Spleen (tissue), 11 donors: Measurements from ENCODE around the gene JAKMIP3. TPM values are rescaled to one million over a fixed set of nuclear protein-coding genes. Genes with fewer than 3 reads are reported as not detected.

ENCODE experiments used
- DNase-seq: peaks from one replicate; pipeline ENCODE4 v3.0.0-alpha.2; 2020
- H3K27ac ChIP-seq, 8 donors: fragments of 200-600 bp; sonication (generic) in 7 of 8; 1 replicate in 4 of 8; 2 replicates in 4 of 8; pipeline versions ENCODE4 v1.5.0 to v1.8.0; 2016 to 2021; ENCODE audit warnings: inconsistent platforms in 4 of 8, mild to moderate bottlenecking in 4 of 8, moderate library complexity in 1 of 8
- H3K27me3 ChIP-seq, 7 donors: fragments of 200-600 bp; sonication (generic) in 6 of 7; replicated peaks in 1 of 7; 1 replicate in 4 of 7; 2 replicates in 3 of 7; pipeline versions ENCODE4 v1.5.0 to v1.8.0; 2016 to 2021; ENCODE audit warnings: inconsistent platforms in 3 of 7, mild to moderate bottlenecking in 1 of 7
- H3K36me3 ChIP-seq, 6 donors: fragments of 200-600 bp; sonication (generic) in 5 of 6; 1 replicate in 4 of 6; 2 replicates in 2 of 6; pipeline versions ENCODE4 v1.5.0 to v1.8.0; 2016 to 2021; ENCODE audit warnings: inconsistent platforms in 2 of 6
- H3K4me1 ChIP-seq, 6 donors: fragments of 200-600 bp; sonication (generic) in 5 of 6; 1 replicate in 3 of 6; 2 replicates in 3 of 6; pipeline versions ENCODE4 v1.5.0 to v1.8.0; 2016 to 2021; ENCODE audit warnings: inconsistent platforms in 3 of 6
- H3K4me3 ChIP-seq, 8 donors: fragments of 200-600 bp; sonication (generic) in 7 of 8; 1 replicate in 4 of 8; 2 replicates in 4 of 8; pipeline versions ENCODE4 v1.5.0 to v1.8.0; 2016 to 2021; ENCODE audit warnings: inconsistent platforms in 4 of 8, mild to moderate bottlenecking in 4 of 8, moderate library complexity in 2 of 8
- H3K9me3 ChIP-seq, 8 donors: fragments of 200-600 bp; sonication (generic) in 7 of 8; 1 replicate in 4 of 8; 2 replicates in 4 of 8; pipeline versions ENCODE4 v1.5.0 to v1.8.0; 2016 to 2021; ENCODE audit warnings: inconsistent platforms in 4 of 8
- POLR2A ChIP-seq, 3 donors: fragments of 450-650 bp; IDR thresholded peaks; one replicate each; pipeline ENCODE4 v1.5.1; 2017; ENCODE audit warnings: antibody characterized with exemption in 3 of 3, mild to moderate bottlenecking in 1 of 3
- POLR2AphosphoS5 ChIP-seq, 3 donors: sonication (generic); formaldehyde crosslinking; IDR thresholded peaks; one replicate each; pipeline ENCODE4 v1.5.1; 2017; ENCODE audit warnings: antibody characterized with exemption in 3 of 3
- WGBS, 5 donors: extraction: QIAGEN DNeasy Blood & Tissue Kit in 3 of 5; methylation state at CpG; one replicate each; pipeline versions ENCODE4 v1.1.5 to v1.1.7; 2013 to 2018; 5-methylcytosine and 5-hydroxymethylcytosine counted together
- intact Hi-C: fragments of 100-400 bp; cut with DNase I; formaldehyde crosslinking; loops from one replicate; pipeline ENCODE4 v1.15.0; 2023; ENCODE audit warnings: low total_unique reads
- polyA plus RNA-seq, 3 donors: library from polyadenylated mRNA; stranded (reverse); fragments of 200-250 nt; gene quantifications; one replicate each; pipeline ENCODE4 v1.2.1, GENCODE V29; 2013
- total RNA-seq, 7 donors: library from RNA; depleted of rRNA in 3 of 7; stranded (reverse); fragments of >200 nt in 3 of 7; fragmentation: NEBNext Ultra II Directional in 4 of 7; extraction: Animal tissue kit (Norgen Biotek cat#: 25700) in 4 of 7; gene quantifications; one replicate each; pipeline versions ENCODE4 v1.1.0 to v1.2.1, GENCODE V29; 2016 to 2021
- TF ChIP-seq, protein P1 (sequence below), 11 experiments: fragments of 200-600 bp in 7 of 11; fragments of 450-650 bp in 4 of 11; sonication (generic) in 4 of 11; IDR thresholded peaks in 8 of 11; conservative IDR thresholded peaks in 3 of 11; 1 replicate in 7 of 11; 2 replicates in 4 of 11; pipeline versions ENCODE4 v1.4.0 to v1.8.0; 2016 to 2021; ENCODE audit warnings: antibody characterized with exemption in 11 of 11, inconsistent platforms in 4 of 11, mild to moderate bottlenecking in 1 of 11
- donor health status: healthy with polysubstance abuse.
- donor health status: DM: no; HTN: no; CAD: no; lungs with moderate emphysema.
- donor health status: DM: no; HTN: no; CAD: no.
- donor health status: Bipolar disorder and iron deficiency.
- donor health status: healthy.
- donor health status: DM: no; HTN: no; CAD: no.
- donor health status: DM: yes; HTN: yes; CAD: no.

JAKMIP3 gene
- total and polyA plus RNA-seq, 10 donors = 0.06 to 0.92 (median 0.37) TPM

DNA sequence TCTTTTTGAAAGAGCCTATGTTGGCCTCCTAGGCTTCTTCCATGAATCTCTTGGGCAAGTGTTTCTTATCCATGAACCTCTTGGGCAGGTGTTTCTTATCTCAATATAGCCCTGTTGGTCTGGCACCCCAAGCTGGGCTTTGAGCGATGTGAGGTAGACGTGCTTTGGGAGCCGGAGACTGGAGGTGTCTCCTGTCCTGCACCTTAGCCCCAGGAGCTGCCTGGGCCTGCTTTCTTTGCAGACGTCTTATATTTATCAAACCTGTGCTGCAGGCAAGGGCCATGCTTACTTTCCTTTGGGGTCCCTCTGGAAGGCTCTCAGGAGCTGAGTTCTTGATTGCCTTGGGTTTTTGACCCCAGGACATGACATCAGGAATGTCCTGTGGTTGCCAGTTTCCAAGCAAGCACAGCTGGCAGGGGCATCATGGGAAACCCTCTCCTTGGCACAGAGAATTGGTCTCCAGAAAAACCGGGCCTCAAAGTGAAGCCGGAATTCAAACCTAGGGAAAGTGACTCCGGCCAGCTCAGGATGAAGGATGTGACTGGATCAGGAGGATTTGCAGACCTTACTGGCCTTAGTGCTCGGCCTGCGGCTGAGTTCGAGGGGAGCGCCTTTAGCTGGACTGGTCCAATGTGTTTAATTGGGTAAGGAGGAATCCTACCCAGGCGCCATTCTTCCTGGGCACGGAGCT lies 2.8 kb downstream of the JAKMIP3 start:
- Histone ChIP-seq H3K27me3 (peaks cover 0 to 15% (median 0%) of the 10 kb centered on the region in 7 donors), H3K9me3 (peaks cover 0 to 17% (median 13%) of the 10 kb centered on the region in 8 donors), H3K36me3 (no peaks in the 10 kb centered on the region), H3K4me1 (peaks cover 0 to 14% (median 3%) of the 10 kb centered on the region in 6 donors), H3K27ac (no peak overlapping the region), H3K4me3 (no peak overlapping the region)
- no peak for DNase-seq
- TF ChIP-seq POLR2AphosphoS5 (IDR thresholded peaks at IDR 0.05) (no peak), POLR2A (IDR thresholded peaks at IDR 0.05) (no peak)
- TF ChIP-seq, protein P1, sequence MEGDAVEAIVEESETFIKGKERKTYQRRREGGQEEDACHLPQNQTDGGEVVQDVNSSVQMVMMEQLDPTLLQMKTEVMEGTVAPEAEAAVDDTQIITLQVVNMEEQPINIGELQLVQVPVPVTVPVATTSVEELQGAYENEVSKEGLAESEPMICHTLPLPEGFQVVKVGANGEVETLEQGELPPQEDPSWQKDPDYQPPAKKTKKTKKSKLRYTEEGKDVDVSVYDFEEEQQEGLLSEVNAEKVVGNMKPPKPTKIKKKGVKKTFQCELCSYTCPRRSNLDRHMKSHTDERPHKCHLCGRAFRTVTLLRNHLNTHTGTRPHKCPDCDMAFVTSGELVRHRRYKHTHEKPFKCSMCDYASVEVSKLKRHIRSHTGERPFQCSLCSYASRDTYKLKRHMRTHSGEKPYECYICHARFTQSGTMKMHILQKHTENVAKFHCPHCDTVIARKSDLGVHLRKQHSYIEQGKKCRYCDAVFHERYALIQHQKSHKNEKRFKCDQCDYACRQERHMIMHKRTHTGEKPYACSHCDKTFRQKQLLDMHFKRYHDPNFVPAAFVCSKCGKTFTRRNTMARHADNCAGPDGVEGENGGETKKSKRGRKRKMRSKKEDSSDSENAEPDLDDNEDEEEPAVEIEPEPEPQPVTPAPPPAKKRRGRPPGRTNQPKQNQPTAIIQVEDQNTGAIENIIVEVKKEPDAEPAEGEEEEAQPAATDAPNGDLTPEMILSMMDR (IDR thresholded peaks at IDR 0.05 in 8 of 11, conservative IDR thresholded peaks at IDR 0.05 in 3 of 11) = no peak
- intact Hi-C loops = no loop called here
- 90 to 98% (median 93%) methylated on average over 11 to 13 of the region's 13 CpGs for WGBS, 5 donors

DNA sequence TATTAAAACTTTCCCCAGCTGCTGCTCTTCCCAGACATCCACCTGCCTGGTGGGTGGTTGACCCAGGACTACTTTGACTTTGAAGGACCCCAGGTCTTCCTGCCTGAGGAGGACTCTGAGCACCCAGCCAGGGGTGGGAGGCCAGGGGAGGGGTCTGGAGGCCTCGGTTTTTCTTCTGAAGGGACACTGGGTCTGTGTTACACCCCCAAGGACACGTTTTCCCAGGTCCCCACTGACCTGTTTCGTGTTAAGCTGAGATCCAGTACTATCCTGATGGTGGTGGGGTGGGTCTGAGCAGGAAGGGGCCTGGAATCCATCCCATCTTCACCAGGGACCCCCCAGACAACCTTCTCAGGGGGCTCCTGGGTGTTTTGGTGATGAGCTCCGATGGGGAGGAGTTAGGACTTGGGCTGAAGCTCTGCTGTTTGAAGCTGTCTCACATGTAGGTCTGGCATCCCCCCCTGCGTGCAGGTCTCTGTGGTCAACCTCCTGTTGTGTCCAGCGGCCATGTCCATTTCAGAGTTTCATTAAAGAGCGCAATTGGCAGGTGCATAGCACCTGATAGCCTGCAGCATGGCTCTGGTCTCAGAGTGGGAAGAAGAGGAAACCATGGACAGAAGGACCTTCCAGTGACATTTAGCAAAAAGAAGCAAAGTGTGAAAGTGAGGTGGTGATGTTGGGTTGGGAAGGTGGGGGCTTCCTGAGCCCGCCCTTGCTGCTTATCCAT lies 3.5 kb downstream of the JAKMIP3 start:
- no peak overlapping the region for H3K27ac ChIP-seq
- TF ChIP-seq POLR2A (IDR thresholded peaks at IDR 0.05) (no peak), POLR2AphosphoS5 (IDR thresholded peaks at IDR 0.05) (no peak)
- TF ChIP-seq, protein P1 (IDR thresholded peaks at IDR 0.05 in 8 of 11, conservative IDR thresholded peaks at IDR 0.05 in 3 of 11) = no peak
- H3K27me3 ChIP-seq = peaks cover 0 to 15% (median 0%) of the 10 kb centered on the region in 7 donors
- WGBS, 5 donors = 71 to 87% (median 81%) methylated on average over 5 to 8 of the region's 8 CpGs
- H3K4me3 ChIP-seq = no peak overlapping the region
- no peak for DNase-seq
- intact Hi-C loops = no loop called here
- H3K9me3 ChIP-seq = peaks cover 0 to 23% (median 13%) of the 10 kb centered on the region in 8 donors
- no peaks in the 10 kb centered on the region for H3K36me3 ChIP-seq
- H3K4me1 ChIP-seq = peaks cover 0 to 14% (median 3%) of the 10 kb centered on the region in 6 donors

DNA sequence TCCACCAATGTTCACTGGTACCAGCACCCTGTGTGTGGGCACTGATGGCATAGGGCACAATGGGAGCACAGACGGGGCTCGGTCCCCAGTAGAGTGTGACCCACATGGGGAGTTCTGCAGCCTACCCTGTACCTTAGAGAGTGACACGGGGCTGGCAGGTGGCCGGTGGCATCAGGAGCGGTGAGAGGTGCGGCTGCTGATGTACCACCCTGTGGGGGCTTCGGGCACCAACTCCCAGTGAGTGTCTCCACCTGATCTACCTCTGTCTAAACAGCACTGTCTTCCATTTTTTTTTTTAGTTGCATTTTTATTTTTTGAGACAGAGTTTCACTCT lies 4.1 kb downstream of the JAKMIP3 start:
- peaks cover 0 to 14% (median 3%) of the 10 kb centered on the region in 6 donors for H3K4me1 ChIP-seq
- TF ChIP-seq POLR2AphosphoS5 (IDR thresholded peaks at IDR 0.05) (no peak), POLR2A (IDR thresholded peaks at IDR 0.05) (no peak)
- TF ChIP-seq, protein P1 (IDR thresholded peaks at IDR 0.05 in 8 of 11, conservative IDR thresholded peaks at IDR 0.05 in 3 of 11) = no peak
- no peak overlapping the region for H3K27ac ChIP-seq
- 75 to 92% (median 82%) methylated on average over 7 of the region's 7 CpGs for WGBS, 5 donors
- H3K9me3 ChIP-seq = peaks cover 0 to 23% (median 15%) of the 10 kb centered on the region in 8 donors
- H3K27me3 ChIP-seq = peaks cover 0 to 11% (median 0%) of the 10 kb centered on the region in 7 donors
- intact Hi-C loops = no loop called here
- no peak overlapping the region for H3K4me3 ChIP-seq
- no peak for DNase-seq
- no peaks in the 10 kb centered on the region for H3K36me3 ChIP-seq

DNA sequence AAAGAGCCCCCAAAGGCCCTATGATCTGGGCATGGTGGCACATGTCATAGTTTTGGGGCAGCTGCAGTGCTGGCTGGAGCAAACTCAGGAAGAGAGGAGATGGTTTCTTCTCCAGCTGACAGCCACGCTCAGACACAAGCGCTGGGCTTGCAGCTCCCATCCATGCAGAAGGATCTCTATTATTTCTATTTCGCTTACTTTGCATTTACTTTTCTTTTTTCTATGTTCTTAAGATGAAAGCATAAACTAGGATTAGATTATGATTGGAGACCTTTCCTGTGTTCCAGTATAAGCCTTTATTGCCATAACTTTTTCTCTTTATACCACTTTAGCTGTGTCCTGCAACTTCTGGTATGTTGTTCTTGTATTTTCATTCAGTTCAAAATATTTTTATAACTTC lies 5.0 kb downstream of the JAKMIP3 start:
- intact Hi-C loops = no loop called here
- no peak overlapping the region for H3K4me3 ChIP-seq
- H3K36me3 ChIP-seq = no peaks in the 10 kb centered on the region
- 73 to 94% (median 78%) methylated on average over 3 of the region's 3 CpGs for WGBS, 5 donors
- TF ChIP-seq, protein P1 (IDR thresholded peaks at IDR 0.05 in 8 of 11, conservative IDR thresholded peaks at IDR 0.05 in 3 of 11) = no peak
- TF ChIP-seq POLR2AphosphoS5 (IDR thresholded peaks at IDR 0.05) = no peak
- peaks cover 0 to 2% (median 0%) of the 10 kb centered on the region in 7 donors for H3K27me3 ChIP-seq
- H3K4me1 ChIP-seq = peaks cover 0 to 8% (median 3%) of the 10 kb centered on the region in 6 donors
- H3K27ac ChIP-seq = no peak overlapping the region
- H3K9me3 ChIP-seq = peaks cover 0 to 26% (median 17%) of the 10 kb centered on the region in 8 donors
- no peak for DNase-seq
